Breast epithelium (tissue), 3 donors: Measurements from ENCODE around the gene TMTC1.

ENCODE experiments used
- CTCF ChIP-seq, 3 donors: fragments of 450-650 bp; IDR thresholded peaks; one replicate each; pipeline ENCODE4 v1.5.1; 2016 to 2017; ENCODE audit warnings: antibody characterized with exemption in 3 of 3, mild to moderate bottlenecking in 3 of 3, moderate library complexity in 3 of 3
- POLR2A ChIP-seq: fragments of 450-650 bp; IDR thresholded peaks from one replicate; pipeline ENCODE4 v1.6.1; 2016; ENCODE audit warnings: antibody characterized with exemption, mild to moderate bottlenecking, moderate library complexity

GRCh38 chr12:29702972-29703371, 80.8 kb downstream of the TMTC1 start:
- TF ChIP-seq CTCF (IDR thresholded peaks at IDR 0.05) (no peak), POLR2A (no peak)
